Activated CD8-positive, alpha-beta memory T cell treated with anti-CD3 and anti-CD28 coated beads, Interleukin-2, amount 50 U/mL, for 1 hour (primary cell): Measurements from ENCODE around the gene ZKSCAN8.
A peak's percentile ranks its signal among the peaks of the same experiment; 100 is the strongest.

Experiments used
- DNase-seq: peaks from one replicate; pipeline ENCODE4 v3.0.0-alpha.2; 2020; ENCODE audit errors: extremely low read depth

ZKSCAN8 gene

DNA sequence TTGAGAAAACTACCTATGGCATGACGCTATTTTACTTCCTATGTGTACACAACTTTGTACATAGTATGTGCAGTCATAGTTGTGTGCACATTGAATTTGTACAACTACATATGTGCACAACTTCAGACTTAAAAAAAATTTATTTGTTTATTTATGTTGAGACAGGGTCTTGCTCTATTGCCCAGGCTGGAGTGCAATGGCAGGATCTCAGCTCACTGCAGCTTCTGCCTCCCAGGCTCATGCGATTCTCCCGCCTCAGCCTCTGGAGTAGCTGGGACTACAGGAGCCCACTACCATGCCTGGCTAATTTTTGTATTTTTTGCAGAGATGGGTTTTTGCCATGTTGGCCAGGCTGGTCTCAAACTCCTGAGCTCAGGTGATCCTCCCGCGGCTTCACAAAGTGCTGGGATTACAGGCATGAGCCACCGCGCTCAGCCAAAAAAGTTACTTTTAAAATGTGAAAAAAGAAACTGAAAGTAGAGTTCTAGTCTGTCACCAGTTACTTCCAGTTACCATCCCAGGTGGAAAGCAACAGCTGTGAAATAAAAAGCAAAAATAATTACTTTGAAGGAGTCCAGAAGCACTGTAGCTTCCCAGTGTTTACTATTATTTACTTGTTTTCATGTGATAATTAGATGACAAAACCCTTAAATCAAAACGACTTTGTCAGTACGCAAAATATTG is 1.7 kb upstream of the ZKSCAN8 start:
- no peak for DNase-seq

DNA sequence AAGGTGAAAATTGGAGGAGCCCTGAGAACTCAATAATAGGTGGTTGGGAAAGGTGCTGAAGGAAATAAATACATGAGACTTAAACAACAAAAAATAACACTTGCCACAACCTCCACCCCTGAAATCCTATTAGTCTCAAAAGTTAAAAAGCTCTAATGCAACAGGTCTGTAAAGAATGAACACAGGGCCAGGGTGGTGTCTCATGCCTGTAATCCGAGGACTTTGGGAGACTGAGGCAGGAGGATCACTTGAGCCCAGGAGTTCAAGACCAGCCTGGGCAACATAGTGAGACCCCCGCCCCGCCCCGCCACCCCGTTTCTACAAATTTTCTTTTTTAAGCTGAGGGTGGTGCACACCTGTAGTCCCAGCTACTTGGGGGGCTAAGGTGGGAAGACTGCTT is 1.1 kb upstream of the ZKSCAN8 start:
- DNase-seq, result no peak

DNA sequence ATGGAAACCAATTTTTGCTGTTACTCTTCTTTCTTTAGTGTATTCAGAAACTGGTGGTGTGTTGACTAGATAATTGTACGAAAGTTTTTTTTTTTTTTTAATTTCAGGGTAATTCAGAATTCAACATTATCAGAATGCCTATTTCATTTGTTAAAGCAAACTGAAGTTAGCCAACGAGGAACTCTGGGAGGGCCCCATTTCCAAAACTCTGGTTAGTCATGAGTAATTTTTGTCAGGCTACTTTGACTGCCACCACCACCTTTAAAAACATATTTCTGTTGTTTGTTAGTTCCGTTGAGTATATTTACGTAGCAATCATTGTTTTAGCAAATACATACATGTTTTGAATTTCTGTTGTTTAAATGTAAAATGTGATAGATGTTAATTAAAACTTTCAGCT is 763 bp downstream of the ZKSCAN8 start:
- no peak for DNase-seq

DNA sequence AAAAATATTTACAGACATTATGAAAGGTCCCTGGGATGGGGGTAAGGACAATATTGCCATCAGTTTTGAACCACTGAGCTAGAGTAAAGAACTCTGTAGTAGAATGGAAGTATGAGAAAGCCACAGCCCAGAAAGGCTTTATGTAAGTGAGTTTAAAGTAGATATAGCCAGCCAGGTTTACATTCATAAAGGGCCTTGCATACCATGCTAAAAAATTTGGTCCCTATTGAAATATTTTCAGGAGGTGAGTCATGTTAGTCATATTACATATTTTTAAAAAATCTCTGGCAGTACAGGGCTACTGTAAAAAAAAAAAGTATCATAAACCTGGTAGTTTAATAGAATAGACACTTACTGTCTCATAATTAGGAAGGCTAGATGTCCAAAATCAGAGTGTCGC is 3.5 kb downstream of the ZKSCAN8 start:
- no peak for DNase-seq

DNA sequence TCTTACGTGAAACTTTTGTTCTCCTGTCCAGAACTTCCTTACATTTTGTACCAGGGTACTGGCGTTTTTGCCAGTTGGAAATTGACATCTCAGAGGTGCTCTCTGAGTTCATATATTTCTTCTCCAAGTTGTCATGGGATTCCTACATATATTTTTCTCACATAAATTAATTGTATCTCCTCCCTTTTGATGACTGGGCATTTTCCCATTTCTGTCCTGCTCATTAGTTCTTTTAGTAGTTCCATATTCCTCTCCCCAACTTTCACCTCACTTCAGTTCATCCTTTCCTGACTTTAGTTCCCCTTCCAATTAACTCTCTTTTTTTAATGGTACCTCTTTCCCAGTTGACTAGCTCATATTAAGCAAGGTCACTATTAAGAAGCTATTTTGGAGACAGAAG is 10.8 kb downstream of the ZKSCAN8 start:
- DNase-seq, result no peak

DNA sequence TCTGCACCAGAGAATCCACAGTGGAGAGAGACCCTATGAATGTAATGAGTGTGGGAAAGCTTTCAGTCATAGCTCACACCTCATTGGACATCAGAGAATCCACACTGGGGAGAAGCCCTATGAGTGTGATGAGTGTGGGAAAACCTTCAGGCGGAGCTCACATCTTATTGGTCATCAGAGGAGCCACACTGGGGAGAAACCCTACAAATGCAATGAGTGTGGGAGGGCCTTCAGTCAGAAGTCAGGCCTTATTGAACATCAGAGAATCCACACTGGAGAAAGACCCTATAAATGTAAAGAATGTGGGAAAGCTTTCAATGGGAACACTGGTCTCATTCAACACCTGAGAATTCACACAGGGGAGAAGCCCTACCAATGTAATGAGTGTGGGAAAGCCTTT is 11.9 kb downstream of the ZKSCAN8 start:
- DNase-seq, result no peak

DNA sequence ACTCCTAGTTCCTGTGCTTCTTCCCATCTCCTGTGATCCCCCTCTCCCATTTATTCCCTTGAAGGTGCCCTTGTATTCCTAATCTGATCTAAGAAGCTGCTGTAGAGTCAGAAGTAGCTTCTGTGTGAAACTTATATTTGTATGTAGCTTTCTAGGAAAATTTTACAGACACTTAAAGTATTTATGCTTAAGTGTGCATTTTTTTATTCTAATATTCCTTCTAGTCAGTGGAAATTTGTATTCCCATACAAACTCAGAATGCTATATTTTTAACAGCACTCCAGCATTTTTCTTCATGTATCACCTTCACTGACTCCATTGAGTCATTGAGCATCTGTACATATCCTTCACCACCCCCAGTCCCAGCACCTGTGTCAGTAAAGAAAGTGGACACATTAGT is 12.7 kb downstream of the ZKSCAN8 start:
- no peak for DNase-seq

- DNase-seq, result no peak
Observed at GRCh38 chr6:28158318-28158717, 16.6 kb downstream of the ZKSCAN8 start.

GRCh38 chr6:28159029-28159607 is 17.4 kb downstream of the ZKSCAN8 start:
- DNase-seq, result no peak

DNA sequence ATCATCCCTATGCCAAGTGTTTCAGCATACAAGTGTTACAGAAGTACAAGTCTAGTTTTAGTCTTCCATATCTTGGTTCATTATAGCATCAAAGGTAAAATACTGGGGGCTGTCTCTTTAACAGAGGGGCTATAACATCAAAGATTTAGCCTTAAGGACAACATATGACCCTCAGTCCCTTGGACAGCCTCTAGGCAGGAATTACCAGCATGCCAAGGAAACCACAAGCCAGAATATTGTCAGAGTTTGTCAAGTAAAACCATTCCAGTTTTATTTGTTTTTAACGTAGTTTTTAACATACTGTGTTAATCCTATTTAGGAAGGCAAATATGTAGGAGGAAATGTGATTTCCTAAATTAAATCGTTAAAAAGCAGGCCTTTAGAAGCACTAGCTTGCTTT is 18.6 kb downstream of the ZKSCAN8 start:
- no peak for DNase-seq

- DNase-seq, result peak; percentile 8
Observed at GRCh38 chr6:28161410-28162079, 19.9 kb downstream of the ZKSCAN8 start.

- no peak for DNase-seq
Observed at GRCh38 chr6:28165563-28165962, 23.9 kb downstream of the ZKSCAN8 start.

- no peak for DNase-seq
Observed at GRCh38 chr6:28167068-28167467, 25.4 kb downstream of the ZKSCAN8 start.

- DNase-seq, result no peak
Observed at GRCh38 chr6:28167926-28168325, 26.2 kb downstream of the ZKSCAN8 start.

GRCh38 chr6:28171271-28171670 is 29.6 kb downstream of the ZKSCAN8 start:
- DNase-seq, result no peak

GRCh38 chr6:28172006-28172405 is 30.3 kb downstream of the ZKSCAN8 start:
- DNase-seq, result no peak

- no peak for DNase-seq
Observed at GRCh38 chr6:28176373-28176772, 34.7 kb downstream of the ZKSCAN8 start.

GRCh38 chr6:28182255-28182654 is 40.6 kb downstream of the ZKSCAN8 start:
- DNase-seq, result no peak

DNA sequence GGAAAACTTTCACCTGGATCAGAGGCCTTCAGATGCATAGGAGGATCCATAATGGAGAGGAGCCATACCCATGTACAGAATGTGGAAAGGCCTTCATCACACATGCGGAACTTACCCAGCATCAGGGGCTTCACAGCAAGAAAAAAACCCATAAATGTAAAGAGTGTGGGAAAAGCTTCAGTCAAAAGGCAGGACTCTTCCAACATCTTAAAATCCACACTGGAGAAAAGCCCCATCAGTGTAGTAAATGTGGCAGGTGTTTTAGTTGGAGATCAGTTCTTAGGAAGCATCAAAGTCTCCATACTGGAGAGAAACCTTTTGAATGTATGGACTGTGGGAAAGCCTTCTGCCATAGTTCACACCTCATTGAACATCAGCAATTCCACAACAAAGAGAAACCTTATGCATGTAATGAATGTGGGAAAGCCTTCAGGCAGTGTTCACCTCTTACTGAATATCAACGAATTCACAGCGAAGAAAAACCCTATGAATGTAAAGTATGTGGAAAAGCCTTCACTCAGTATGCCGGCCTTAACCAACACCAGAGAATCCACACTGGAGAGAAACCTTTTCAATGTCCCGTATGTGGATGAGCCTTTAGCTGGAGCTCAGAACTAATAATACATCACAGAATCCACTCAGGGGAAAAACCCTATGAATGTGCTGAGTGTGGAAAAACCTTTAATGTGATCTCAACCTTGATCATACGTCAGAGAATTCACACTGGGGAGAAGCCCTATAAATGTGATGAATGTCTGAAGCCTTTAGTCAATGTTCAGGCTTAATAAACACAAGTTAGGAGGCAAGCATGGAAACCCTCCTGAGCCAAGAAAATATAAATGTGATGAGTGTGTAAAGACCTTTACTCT is 46.7 kb downstream of the ZKSCAN8 start:
- no peak for DNase-seq

GRCh38 chr6:28200020-28200419 is 58.3 kb downstream of the ZKSCAN8 start:
- DNase-seq, result no peak

DNA sequence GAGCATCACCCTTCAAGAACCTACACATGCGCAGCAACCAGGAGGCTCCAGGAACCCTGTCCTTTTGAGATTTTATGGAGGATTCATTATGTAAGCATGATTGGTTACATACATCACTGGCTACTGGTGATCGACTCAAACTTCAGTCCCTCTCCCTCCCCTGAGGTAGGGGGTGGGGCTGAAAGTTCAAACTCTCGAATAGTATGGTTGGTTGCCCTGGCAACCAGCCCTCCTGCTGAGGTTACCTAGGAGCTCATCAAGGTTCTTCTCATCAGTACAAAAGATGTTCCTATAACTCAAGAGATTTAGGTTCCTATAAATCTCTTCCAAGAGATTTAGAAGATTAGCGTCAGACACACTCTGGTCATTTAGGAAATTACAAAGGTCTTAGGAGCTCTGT is 61.5 kb downstream of the ZKSCAN8 start:
- no peak for DNase-seq

GRCh38 chr6:28205879-28206278 is 64.2 kb downstream of the ZKSCAN8 start:
- no peak for DNase-seq
